Memory B cell (primary cell): ENCODE measurements around the gene SHANK3.

Experiments
- ATAC-seq: fragments of 150-1000 bp; cut with Tn5 transposase; 2 replicates; pipeline ENCODE4 v1.10.0; 2021; ENCODE audit warnings: low read depth, mild to moderate bottlenecking, moderate library complexity
- DNase-seq, 2 donors: peaks; one replicate each; pipeline ENCODE4 v3.0.0; 2022; ENCODE audit warnings: low spot score in 2 of 2
- H3K27ac Mint-ChIP-seq: one replicate; pipeline ENCODE4 v1.8.0; 2022; ENCODE audit warnings: mild to moderate bottlenecking, moderate library complexity, mixed read lengths
- H3K27me3 Mint-ChIP-seq: one replicate; pipeline ENCODE4 v1.8.0; 2022; ENCODE audit warnings: mixed read lengths
- H3K36me3 Mint-ChIP-seq: one replicate; pipeline ENCODE4 v1.8.0; 2022; ENCODE audit warnings: mild to moderate bottlenecking, mixed read lengths
- H3K4me1 Mint-ChIP-seq: one replicate; pipeline ENCODE4 v1.8.0; 2022; ENCODE audit warnings: mixed read lengths
- H3K4me3 Mint-ChIP-seq: one replicate; pipeline ENCODE4 v1.8.0; 2022; ENCODE audit warnings: mild to moderate bottlenecking, moderate library complexity, mixed read lengths
- H3K9me3 Mint-ChIP-seq: one replicate; pipeline ENCODE4 v1.8.0; 2022; ENCODE audit warnings: mixed read lengths

SHANK3 gene

DNA sequence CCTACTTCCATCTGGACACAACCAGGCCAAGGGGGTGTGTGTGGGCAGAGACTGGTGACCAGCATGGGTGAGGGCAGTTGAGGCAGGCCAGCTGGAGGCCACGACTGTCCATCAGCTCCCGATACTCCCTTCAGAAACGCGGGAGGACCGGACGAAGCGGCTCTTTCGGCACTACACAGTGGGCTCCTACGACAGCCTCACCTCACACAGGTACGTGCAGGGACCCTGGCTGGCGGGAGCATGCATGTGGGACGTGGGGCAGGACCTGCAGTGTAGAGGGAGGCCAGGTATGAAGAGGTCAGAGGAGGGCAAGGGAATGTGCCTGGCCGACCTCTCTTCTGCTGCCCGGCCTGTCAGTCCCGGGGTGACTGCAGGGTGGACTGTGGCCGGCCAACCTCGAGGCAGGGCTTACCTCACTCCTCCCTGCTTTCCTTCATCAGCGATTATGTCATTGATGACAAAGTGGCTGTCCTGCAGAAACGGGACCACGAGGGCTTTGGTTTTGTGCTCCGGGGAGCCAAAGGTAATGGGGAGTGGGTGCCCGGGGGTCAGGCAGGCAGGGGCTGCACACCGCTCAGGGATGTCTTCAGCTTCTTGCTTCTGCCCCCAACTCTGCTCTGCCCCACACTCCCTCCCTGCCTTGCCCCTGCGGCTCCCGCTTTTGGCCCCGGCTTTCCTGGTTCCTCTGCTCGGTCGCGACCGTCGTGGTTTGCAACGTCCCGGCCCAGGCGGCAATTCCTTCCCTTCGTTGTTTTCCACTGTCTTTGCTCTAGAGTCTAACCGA is 31.3 kb downstream of the SHANK3 start:
- Mint-ChIP-seq H3K9me3 (no peaks in the 10 kb centered on the region), H3K4me3 (no peak overlapping the region), H3K27ac (no peak overlapping the region), H3K4me1 (no peaks in the 10 kb centered on the region), H3K27me3 (peaks cover 30% of the 10 kb centered on the region), H3K36me3 (no peaks in the 10 kb centered on the region)
- ATAC-seq: no peak
- DNase-seq: no peak

DNA sequence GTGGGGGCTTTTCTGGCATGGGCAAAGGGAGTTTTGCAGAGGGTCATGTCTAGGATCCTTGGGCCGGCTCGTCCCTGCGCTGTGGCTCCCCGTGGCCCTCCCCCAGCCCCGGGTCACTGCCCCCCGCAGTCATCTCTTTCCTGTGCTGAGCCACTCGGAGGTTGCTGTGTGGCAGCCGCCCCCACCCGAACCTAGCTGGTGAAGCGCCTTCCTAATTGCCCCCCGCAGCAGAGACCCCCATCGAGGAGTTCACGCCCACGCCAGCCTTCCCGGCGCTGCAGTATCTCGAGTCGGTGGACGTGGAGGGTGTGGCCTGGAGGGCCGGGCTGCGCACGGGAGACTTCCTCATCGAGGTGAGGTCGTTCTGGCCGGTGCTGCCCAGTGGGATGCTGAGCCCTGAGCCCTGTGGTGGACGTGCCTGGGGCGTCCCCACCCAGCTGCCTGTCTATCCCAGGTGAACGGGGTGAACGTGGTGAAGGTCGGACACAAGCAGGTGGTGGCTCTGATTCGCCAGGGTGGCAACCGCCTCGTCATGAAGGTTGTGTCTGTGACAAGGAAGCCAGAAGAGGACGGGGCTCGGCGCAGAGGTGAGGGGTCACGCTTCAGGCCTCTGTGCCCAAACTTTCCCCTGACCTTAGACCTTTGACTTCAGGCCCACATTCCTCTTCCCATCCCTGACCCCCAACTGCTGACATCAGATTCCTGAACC is 32.0 kb downstream of the SHANK3 start:
- Mint-ChIP-seq H3K4me3 (no peak overlapping the region), H3K4me1 (no peaks in the 10 kb centered on the region), H3K27ac (no peak overlapping the region), H3K27me3 (peaks cover 28% of the 10 kb centered on the region), H3K9me3 (no peaks in the 10 kb centered on the region), H3K36me3 (no peaks in the 10 kb centered on the region)
- ATAC-seq (no peak), DNase-seq (no peak)

GRCh38 chr22:50705219-50705691 is 32.6 kb downstream of the SHANK3 start:
- Mint-ChIP-seq H3K36me3 (no peaks in the 10 kb centered on the region), H3K4me1 (no peaks in the 10 kb centered on the region), H3K27ac (no peak overlapping the region), H3K27me3 (peaks cover 26% of the 10 kb centered on the region), H3K9me3 (no peaks in the 10 kb centered on the region), H3K4me3 (no peak overlapping the region)
- DNase-seq (no peak), ATAC-seq (no peak)

GRCh38 chr22:50705851-50706351 is 33.3 kb downstream of the SHANK3 start:
- Mint-ChIP-seq H3K4me3 (no peak overlapping the region), H3K36me3 (no peaks in the 10 kb centered on the region), H3K4me1 (no peaks in the 10 kb centered on the region), H3K27me3 (peaks cover 25% of the 10 kb centered on the region), H3K9me3 (no peaks in the 10 kb centered on the region), H3K27ac (no peak overlapping the region)
- DNase-seq (no peak), ATAC-seq (no peak)

- H3K4me1 Mint-ChIP-seq: no peaks in the 10 kb centered on the region
- no peaks in the 10 kb centered on the region for H3K36me3 Mint-ChIP-seq
- DNase-seq (no peak), ATAC-seq (no peak)
- no peak overlapping the region for H3K27ac Mint-ChIP-seq
- no peak overlapping the region for H3K4me3 Mint-ChIP-seq
- no peaks in the 10 kb centered on the region for H3K9me3 Mint-ChIP-seq
- peaks cover 27% of the 10 kb centered on the region for H3K27me3 Mint-ChIP-seq
Observed at GRCh38 chr22:50706481-50707125, 34.0 kb downstream of the SHANK3 start.

GRCh38 chr22:50708474-50708873 is 35.9 kb downstream of the SHANK3 start:
- peaks cover 17% of the 10 kb centered on the region for H3K27me3 Mint-ChIP-seq
- no peak for DNase-seq
- H3K4me3 Mint-ChIP-seq: no peak overlapping the region
- no peaks in the 10 kb centered on the region for H3K9me3 Mint-ChIP-seq
- no peaks in the 10 kb centered on the region for H3K36me3 Mint-ChIP-seq
- ATAC-seq: no peak
- no peaks in the 10 kb centered on the region for H3K4me1 Mint-ChIP-seq
- no peak overlapping the region for H3K27ac Mint-ChIP-seq

DNA sequence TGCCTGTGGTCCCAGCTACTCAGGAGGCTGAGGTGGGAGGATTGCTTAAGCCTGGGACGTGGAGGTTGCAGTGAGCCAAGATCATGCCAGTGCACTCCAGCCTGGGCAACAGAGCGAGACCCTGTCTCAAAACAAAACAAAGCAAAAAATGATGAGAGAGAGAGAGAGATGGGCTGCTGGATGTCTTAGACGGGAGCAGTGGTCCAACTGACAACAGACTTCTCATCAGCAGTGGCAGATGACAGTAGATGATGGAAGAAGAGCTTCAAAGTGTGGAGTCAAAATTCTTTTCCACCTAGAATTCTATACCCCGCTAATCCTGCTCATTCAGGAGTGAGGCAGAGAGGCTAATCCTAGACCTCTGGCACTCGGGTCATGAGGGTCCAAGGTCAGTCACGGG is 36.4 kb downstream of the SHANK3 start:
- H3K27me3 Mint-ChIP-seq: peaks cover 19% of the 10 kb centered on the region

GRCh38 chr22:50710221-50710620 is 37.6 kb downstream of the SHANK3 start:
- Mint-ChIP-seq H3K36me3 (no peaks in the 10 kb centered on the region), H3K4me3 (no peak overlapping the region), H3K4me1 (no peaks in the 10 kb centered on the region), H3K27ac (no peak overlapping the region), H3K27me3 (peaks cover 19% of the 10 kb centered on the region), H3K9me3 (no peaks in the 10 kb centered on the region)
- ATAC-seq (no peak), DNase-seq (no peak)

More for the DNA sequence above, 36.4 kb downstream of the SHANK3 start:
- no peak for ATAC-seq
- no peaks in the 10 kb centered on the region for H3K4me1 Mint-ChIP-seq
- H3K27ac Mint-ChIP-seq: no peak overlapping the region
- DNase-seq: no peak
- no peaks in the 10 kb centered on the region for H3K36me3 Mint-ChIP-seq
- H3K9me3 Mint-ChIP-seq: no peaks in the 10 kb centered on the region
- H3K4me3 Mint-ChIP-seq: no peak overlapping the region

GRCh38 chr22:50710886-50711285 is 38.3 kb downstream of the SHANK3 start:
- Mint-ChIP-seq H3K36me3 (no peaks in the 10 kb centered on the region), H3K4me3 (no peak overlapping the region), H3K9me3 (no peaks in the 10 kb centered on the region), H3K4me1 (no peaks in the 10 kb centered on the region), H3K27me3 (peaks cover 20% of the 10 kb centered on the region), H3K27ac (no peak overlapping the region)
- no peak for ATAC-seq
- DNase-seq: no peak

DNA sequence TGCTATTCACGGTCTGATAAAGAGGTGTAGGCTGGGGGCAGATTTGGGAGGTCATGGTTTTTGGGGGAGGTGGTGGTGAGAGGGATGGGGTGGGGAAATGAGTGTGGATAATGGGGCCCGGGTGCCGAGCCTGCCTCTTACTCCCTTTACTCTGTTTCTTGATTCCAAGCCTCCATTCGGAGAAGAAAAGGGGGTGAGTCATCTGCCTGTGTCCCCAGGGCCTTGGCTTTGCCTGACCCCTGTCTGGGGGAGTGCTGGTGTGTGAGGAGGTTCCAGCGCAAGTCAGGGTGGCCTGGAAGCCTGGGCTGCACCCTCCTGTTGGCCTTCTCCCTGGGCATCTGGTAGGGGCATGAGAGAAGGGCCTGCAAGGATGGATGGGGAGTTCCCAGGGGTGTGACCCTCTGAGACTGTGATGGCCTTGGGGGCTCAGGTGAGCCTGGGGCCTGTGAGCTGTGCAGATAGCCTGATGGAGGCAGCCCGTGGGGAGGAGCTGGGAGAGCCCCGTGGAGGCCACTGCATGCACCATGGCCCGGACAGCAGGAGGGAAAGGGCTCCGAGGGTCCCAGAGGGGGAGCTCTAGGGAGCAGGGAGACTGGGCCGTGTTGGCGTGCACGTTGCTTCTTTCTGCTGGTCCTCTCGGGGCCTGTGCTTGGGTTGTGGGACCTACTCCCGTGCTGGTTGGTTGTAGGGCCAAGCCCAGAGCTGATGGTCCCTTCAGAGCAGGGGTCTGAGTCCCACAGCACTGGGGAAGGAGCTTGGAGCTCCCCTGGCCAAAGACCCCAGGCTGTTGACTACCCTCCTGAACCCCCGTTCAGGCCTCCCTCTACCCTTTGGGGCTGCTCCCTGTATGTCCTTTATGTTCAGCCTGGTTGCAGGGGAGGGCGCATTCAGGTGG is 39.1 kb downstream of the SHANK3 start:
- no peak overlapping the region for H3K4me3 Mint-ChIP-seq
- DNase-seq (no peak), ATAC-seq (no peak)
- peaks cover 22% of the 10 kb centered on the region for H3K27me3 Mint-ChIP-seq
- H3K4me1 Mint-ChIP-seq: no peaks in the 10 kb centered on the region
- H3K36me3 Mint-ChIP-seq: no peaks in the 10 kb centered on the region
- H3K9me3 Mint-ChIP-seq: no peaks in the 10 kb centered on the region
- no peak overlapping the region for H3K27ac Mint-ChIP-seq

DNA sequence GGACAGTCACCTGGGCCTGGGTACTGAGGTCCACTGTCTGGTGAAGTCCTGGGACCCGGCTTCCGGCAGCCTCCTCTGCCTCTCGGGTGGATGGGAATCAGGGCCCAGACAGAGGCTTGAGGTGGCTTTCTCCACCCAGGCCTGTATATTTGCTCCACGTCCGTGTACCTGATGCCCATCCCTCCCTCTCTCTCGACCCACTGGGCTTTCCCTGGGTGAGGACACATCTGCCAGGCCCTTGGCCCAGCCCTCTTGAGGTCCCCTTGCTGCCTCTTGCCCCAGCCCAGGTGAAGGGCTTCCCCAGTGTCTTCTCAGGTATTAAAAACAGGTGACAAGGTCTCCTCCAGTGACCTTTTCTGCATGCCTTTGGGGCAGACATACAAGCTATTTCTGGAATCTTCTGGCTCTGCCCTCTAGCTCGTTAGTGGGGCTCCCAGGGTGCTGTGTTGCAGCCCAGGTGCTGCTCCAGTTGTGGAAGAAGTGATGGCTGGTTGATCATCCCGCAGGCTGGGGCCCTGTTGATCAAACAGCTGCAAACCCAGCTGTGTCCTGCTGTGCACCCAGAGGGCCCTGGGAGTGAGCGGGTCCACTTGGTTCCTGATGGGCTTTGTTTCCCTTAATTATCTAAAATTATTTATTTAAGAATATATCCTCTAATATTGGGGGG is 39.9 kb downstream of the SHANK3 start:
- Mint-ChIP-seq H3K4me3 (no peak overlapping the region), H3K9me3 (no peaks in the 10 kb centered on the region), H3K4me1 (no peaks in the 10 kb centered on the region), H3K36me3 (no peaks in the 10 kb centered on the region), H3K27ac (no peak overlapping the region), H3K27me3 (peaks cover 23% of the 10 kb centered on the region)
- ATAC-seq: no peak
- no peak for DNase-seq

DNA sequence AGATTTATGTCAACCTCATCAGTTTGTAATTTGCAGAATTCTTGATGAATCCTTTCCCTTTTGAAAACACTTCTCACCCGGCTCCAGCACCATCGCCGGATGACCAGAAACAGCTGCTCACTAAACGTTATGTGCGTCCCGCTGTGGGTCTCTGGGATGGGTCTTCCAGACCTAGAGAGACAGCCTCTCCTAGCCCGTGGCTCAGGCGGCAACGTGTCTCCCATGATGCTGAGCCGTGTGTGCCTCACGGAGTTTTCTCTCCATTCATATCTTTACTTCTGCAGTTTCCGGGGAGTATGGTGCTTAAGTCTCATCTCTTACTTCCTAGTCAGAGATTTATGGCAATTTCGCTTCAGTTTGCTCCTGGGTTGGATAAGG is 40.4 kb downstream of the SHANK3 start:
- Mint-ChIP-seq H3K27me3 (peaks cover 26% of the 10 kb centered on the region), H3K4me3 (no peak overlapping the region), H3K9me3 (no peaks in the 10 kb centered on the region), H3K27ac (no peak overlapping the region), H3K4me1 (no peaks in the 10 kb centered on the region), H3K36me3 (no peaks in the 10 kb centered on the region)
- DNase-seq (no peak), ATAC-seq (no peak)

DNA sequence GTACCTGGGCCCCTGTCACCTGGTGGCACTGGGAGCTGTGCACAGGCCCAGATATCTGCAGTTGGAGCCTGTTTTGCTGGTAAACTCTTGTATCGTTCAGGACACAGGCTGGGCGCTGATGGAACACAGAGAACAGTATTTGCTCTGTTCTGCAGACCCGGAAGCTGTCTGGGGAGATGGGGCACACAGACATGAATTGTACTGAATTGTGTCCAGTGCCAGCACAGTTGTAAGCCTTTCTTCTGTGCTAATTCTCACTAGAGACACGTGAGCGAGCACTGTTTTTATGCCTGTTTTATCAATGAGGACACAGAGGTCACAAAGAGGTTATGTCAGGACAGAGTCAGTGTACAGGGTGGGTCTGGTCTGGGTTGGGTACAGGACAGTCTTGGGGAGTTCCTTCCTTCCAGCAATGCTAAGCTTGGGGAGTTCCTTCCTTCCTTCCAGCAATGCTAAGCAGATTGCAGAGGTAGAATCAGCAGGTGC is 41.0 kb downstream of the SHANK3 start:
- Mint-ChIP-seq H3K27ac (no peak overlapping the region), H3K36me3 (no peaks in the 10 kb centered on the region), H3K4me3 (no peak overlapping the region), H3K9me3 (no peaks in the 10 kb centered on the region), H3K27me3 (peaks cover 23% of the 10 kb centered on the region), H3K4me1 (no peaks in the 10 kb centered on the region)
- ATAC-seq: no peak
- no peak for DNase-seq
